ELR (cell line): ENCODE results near the gene CRYM.

Source experiments
- DNase-seq: peaks from one replicate; pipeline ENCODE4 v3.0.0-alpha.2; 2015; ENCODE audit warnings: low read depth

The CRYM gene

GRCh38 chr16:21244518-21245215 is 33.4 kb downstream of the CRYM start:
- DNase-seq, result no peak

- DNase-seq, result no peak
These were observed 35.3 kb downstream of the CRYM start for GRCh38 chr16:21242756-21243155.

GRCh38 chr16:21239646-21240045 is 38.4 kb downstream of the CRYM start:
- no peak for DNase-seq

- no peak for DNase-seq
These were observed 41.3 kb downstream of the CRYM start for GRCh38 chr16:21236831-21237230.

- no peak for DNase-seq
These were observed 42.9 kb downstream of the CRYM start for GRCh38 chr16:21235199-21235585.

- DNase-seq, result no peak
These were observed 44.5 kb downstream of the CRYM start, which contains the start of gene ANKS4B for GRCh38 chr16:21233521-21234150. Gene ANKS4B, plus strand, starts transcription at chr16:21233699. Its CDS starts 39 bp downstream, at chr16:21233738.

GRCh38 chr16:21233045-21233520 is 45.0 kb downstream of the CRYM start:
- DNase-seq, result no peak

GRCh38 chr16:21228361-21228872 is 49.7 kb downstream of the CRYM start:
- no peak for DNase-seq

GRCh38 chr16:21227866-21228265 is 50.2 kb downstream of the CRYM start:
- no peak for DNase-seq

GRCh38 chr16:21226749-21227148 is 51.3 kb downstream of the CRYM start:
- DNase-seq, result no peak

- DNase-seq, result no peak
These were observed 53.3 kb downstream of the CRYM start for GRCh38 chr16:21224800-21225199.

- no peak for DNase-seq
These were observed 54.3 kb downstream of the CRYM start for GRCh38 chr16:21223787-21224186.

- peak; percentile 1 for DNase-seq
These were observed 55.4 kb downstream of the CRYM start for GRCh38 chr16:21222495-21223337.

GRCh38 chr16:21219551-21219950 is 58.5 kb downstream of the CRYM start:
- no peak for DNase-seq

GRCh38 chr16:21218153-21218552 is 59.9 kb downstream of the CRYM start:
- no peak for DNase-seq

GRCh38 chr16:21217121-21217520 is 61.0 kb downstream of the CRYM start:
- DNase-seq, result no peak

- DNase-seq, result no peak
These were observed 64.0 kb downstream of the CRYM start for GRCh38 chr16:21214086-21214485.

- no peak for DNase-seq
These were observed 66.6 kb downstream of the CRYM start, which contains the start of gene ZP2 for GRCh38 chr16:21211486-21211885. Gene ZP2, minus strand, starts transcription at chr16:21211574. Its CDS starts 27 bp downstream, at chr16:21211547.
